H9 (cell line): ENCODE results near the gene ELF2. TPM values are rescaled to one million over a fixed set of nuclear protein-coding genes. Genes with fewer than 3 reads are reported as not detected.

Source experiments
- DNase-seq: peaks from one replicate; pipeline ENCODE4 v3.0.0-alpha.2; 2017
- H2AFZ ChIP-seq: one replicate; pipeline ENCODE4 v1.6.1; 2013; ENCODE audit warnings: mild to moderate bottlenecking, low read length, control low read depth, moderate library complexity
- H2AK5ac ChIP-seq: 2 replicates; pipeline ENCODE4 v1.6.1; 2013; ENCODE audit warnings: low read length, control low read depth, mixed read lengths; ENCODE audit not compliant: insufficient read length
- H2BK120ac ChIP-seq: one replicate; pipeline ENCODE4 v1.6.1; 2013; ENCODE audit warnings: low read depth, mild to moderate bottlenecking, low read length, control low read depth, inconsistent platforms; ENCODE audit not compliant: poor library complexity, severe bottlenecking
- H2BK12ac ChIP-seq: 2 replicates; pipeline ENCODE4 v1.6.1; 2013; ENCODE audit warnings: low read length, control low read depth, mixed read lengths, low read depth; ENCODE audit not compliant: insufficient read length
- H2BK15ac ChIP-seq: 2 replicates; pipeline ENCODE4 v1.6.1; 2013; ENCODE audit warnings: low read depth, low read length, control low read depth
- H2BK20ac ChIP-seq: one replicate; pipeline ENCODE4 v1.6.1; 2013; ENCODE audit warnings: low read depth, mild to moderate bottlenecking, low read length, control low read depth, inconsistent platforms; ENCODE audit not compliant: poor library complexity, severe bottlenecking
- H2BK5ac ChIP-seq: 2 replicates; pipeline ENCODE4 v1.6.1; 2013; ENCODE audit warnings: low read length, control low read depth, mixed read lengths; ENCODE audit not compliant: insufficient read length
- H3K14ac ChIP-seq: 2 replicates; pipeline ENCODE4 v1.6.1; 2013; ENCODE audit warnings: low read length, control low read depth; ENCODE audit not compliant: insufficient read depth
- H3K18ac ChIP-seq: 2 replicates; pipeline ENCODE4 v1.6.1; 2013; ENCODE audit warnings: low read depth, mild to moderate bottlenecking, mixed read lengths, low read length, control low read depth; ENCODE audit not compliant: insufficient read length
- H3K23ac ChIP-seq: 2 replicates; pipeline ENCODE4 v1.6.1; 2013; ENCODE audit warnings: low read length, control low read depth, mixed read lengths, low read depth; ENCODE audit not compliant: insufficient read length
- H3K23me2 ChIP-seq: 2 replicates; pipeline ENCODE4 v1.6.1; 2013; ENCODE audit warnings: low read depth, mild to moderate bottlenecking, mixed read lengths, low read length, control low read depth; ENCODE audit not compliant: insufficient read length, poor library complexity, severe bottlenecking
- H3K27ac ChIP-seq: 2 replicates; pipeline ENCODE4 v1.5.1; 2013; ENCODE audit warnings: low read length, control low read depth, mixed read lengths, low read depth; ENCODE audit not compliant: insufficient read length
- H3K27me3 ChIP-seq: 2 replicates; pipeline ENCODE4 v1.6.1; 2013; ENCODE audit warnings: low read length, control low read depth, inconsistent platforms; ENCODE audit not compliant: insufficient read depth
- H3K4ac ChIP-seq: 2 replicates; pipeline ENCODE4 v1.6.1; 2013; ENCODE audit warnings: low read depth, mild to moderate bottlenecking, control low read depth, inconsistent platforms, low read length, moderate library complexity
- H3K4me1 ChIP-seq: 2 replicates; pipeline ENCODE4 v1.6.1; 2013; ENCODE audit warnings: low read length, control low read depth, inconsistent platforms; ENCODE audit not compliant: insufficient read depth
- H3K4me2 ChIP-seq: 2 replicates; pipeline ENCODE4 v1.6.1; 2013; ENCODE audit warnings: low read length, control low read depth, mixed read lengths; ENCODE audit not compliant: insufficient read length, insufficient read depth
- H3K56ac ChIP-seq: 2 replicates; pipeline ENCODE4 v1.6.1; 2013; ENCODE audit warnings: low read depth, mild to moderate bottlenecking, mixed read lengths, low read length, control low read depth; ENCODE audit not compliant: insufficient read length
- H3K79me1 ChIP-seq: 2 replicates; pipeline ENCODE4 v1.6.1; 2013; ENCODE audit warnings: low read depth, mild to moderate bottlenecking, moderate library complexity, low read length, control low read depth, inconsistent platforms; ENCODE audit not compliant: insufficient read depth, poor library complexity, severe bottlenecking
- H3K79me2 ChIP-seq: 2 replicates; pipeline ENCODE4 v1.6.1; 2013; ENCODE audit warnings: low read length, control low read depth, inconsistent platforms; ENCODE audit not compliant: insufficient read depth
- H3K9ac ChIP-seq: 2 replicates; pipeline ENCODE4 v1.6.1; 2013; ENCODE audit warnings: low read length, control low read depth, mixed read lengths; ENCODE audit not compliant: insufficient read length; ENCODE audit errors: extremely low read depth
- H3K9me3 ChIP-seq: one replicate; pipeline ENCODE4 v1.6.1; 2013; ENCODE audit warnings: low read depth, low read length, inconsistent platforms; ENCODE audit not compliant: control insufficient read depth
- H3T11ph ChIP-seq: one replicate; pipeline ENCODE4 v1.6.1; 2013; ENCODE audit warnings: mild to moderate bottlenecking, low read length, control low read depth, inconsistent platforms
- H4K20me1 ChIP-seq: one replicate; pipeline ENCODE4 v1.6.1; 2013; ENCODE audit not compliant: control insufficient read depth, insufficient read length, insufficient read depth
- H4K5ac ChIP-seq: 2 replicates; pipeline ENCODE4 v1.6.1; 2013; ENCODE audit warnings: low read depth, mild to moderate bottlenecking, mixed read lengths, low read length, control low read depth; ENCODE audit not compliant: insufficient read length
- H4K8ac ChIP-seq: replicated peaks from 2 replicates; pipeline ENCODE4 v1.6.1; 2013; ENCODE audit warnings: low read length, control low read depth, mixed read lengths, low read depth; ENCODE audit not compliant: insufficient read length
- H4K91ac ChIP-seq: 2 replicates; pipeline ENCODE4 v1.6.1; 2013; ENCODE audit warnings: low read depth, mild to moderate bottlenecking, moderate library complexity, mixed read lengths, low read length, control low read depth; ENCODE audit not compliant: insufficient read length
- H3K27ac Mint-ChIP-seq, 3 experiments: 2 replicates in 2 of 3; 3 replicates in 1 of 3; pipeline ENCODE4 v1.8.0; 2020 to 2021; ENCODE audit warnings: mixed read lengths in 3 of 3, mild to moderate bottlenecking in 1 of 3, moderate library complexity in 1 of 3
- H3K27me3 Mint-ChIP-seq: 2 replicates; pipeline ENCODE4 v1.8.0; 2021; ENCODE audit warnings: low read depth, mild to moderate bottlenecking, moderate library complexity, mixed read lengths
- H3K36me3 Mint-ChIP-seq, 3 experiments: 2 replicates in 2 of 3; 3 replicates in 1 of 3; pipeline ENCODE4 v1.8.0; 2020 to 2021; ENCODE audit warnings: low read depth in 3 of 3, mixed read lengths in 3 of 3; ENCODE audit not compliant: insufficient read depth in 1 of 3
- H3K4me1 Mint-ChIP-seq, 2 experiments: 2 replicates each; pipeline ENCODE4 v1.8.0; 2020; ENCODE audit warnings: mixed read lengths in 2 of 2
- H3K4me3 Mint-ChIP-seq, 2 experiments: 2 replicates in 1 of 2; 3 replicates in 1 of 2; pipeline ENCODE4 v1.8.0; 2020 to 2021; ENCODE audit warnings: mild to moderate bottlenecking in 2 of 2, mixed read lengths in 2 of 2, moderate library complexity in 1 of 2
- H3K9me3 Mint-ChIP-seq, 2 experiments: 2 replicates in 1 of 2; 3 replicates in 1 of 2; pipeline ENCODE4 v1.8.0; 2020; ENCODE audit warnings: mild to moderate bottlenecking in 2 of 2, mixed read lengths in 2 of 2, moderate library complexity in 1 of 2
- CTCF ChIP-seq: fragments of 200-600 bp; sonication (generic); conservative IDR thresholded peaks from 3 replicates; pipeline ENCODE4 v1.8.0; 2021; ENCODE audit warnings: antibody characterized with exemption, mild to moderate bottlenecking
- WGBS: extraction: QIAGEN DNeasy Blood & Tissue Kit; methylation state at CpG from one replicate; pipeline ENCODE4 v1.1.7; 2013; ENCODE audit warnings: missing lambda C conversion rate, low lambda C conversion rate, mixed read lengths; ENCODE audit not compliant: insufficient read length; ENCODE audit errors: extremely low coverage; 5-methylcytosine and 5-hydroxymethylcytosine counted together
- total RNA-seq: library from RNA; stranded (reverse); gene quantifications from 2 replicates; pipeline ENCODE4 v1.2.1, GENCODE V29; 2021

The ELF2 gene
- total RNA-seq, 1 experiment from 2014 or later, result 49.6 TPM

DNA sequence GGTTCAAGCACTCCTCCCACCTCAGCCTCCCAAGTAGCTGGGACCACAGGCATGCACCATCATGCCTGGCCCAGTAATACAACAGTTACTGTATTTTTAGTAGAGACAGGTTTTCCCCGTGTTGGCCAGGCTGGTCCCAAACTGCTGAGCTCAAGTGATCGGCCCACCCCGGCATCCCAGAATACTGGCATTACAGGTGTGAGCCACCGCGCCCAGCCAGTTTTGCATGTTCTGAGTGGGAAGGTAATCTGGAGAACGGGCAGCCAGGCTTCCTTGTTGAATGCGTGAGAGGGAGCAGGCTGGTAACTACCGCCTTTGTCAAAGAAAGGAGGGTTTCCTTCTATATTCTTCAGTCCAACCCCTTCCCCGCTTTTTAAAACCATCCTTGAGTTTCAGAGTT lies 152.3 kb downstream of the ELF2 start:
- H3K4me2 ChIP-seq, result no peak overlapping the region
- H3K23ac ChIP-seq, result no peak overlapping the region
- H4K5ac ChIP-seq, result no peak overlapping the region
- H3K4ac ChIP-seq, result no peak overlapping the region
- no peaks in the 10 kb centered on the region for H3K9me3 ChIP-seq
- no peak overlapping the region for H2AK5ac ChIP-seq
- no peaks in the 10 kb centered on the region for H3K27me3 ChIP-seq
- H2BK15ac ChIP-seq, result no peak overlapping the region
- peaks cover under 1% of the 10 kb centered on the region; the same call in 1 of the 2 replicates for H3K4me1 ChIP-seq
- H3K18ac ChIP-seq, result no peak overlapping the region
- no peak overlapping the region for H3K27ac ChIP-seq
- H3K9ac ChIP-seq, result no peak overlapping the region
- no peak for TF ChIP-seq CTCF
- peak overlapping the region in 1 of 3 experiments; percentile 86; a peak in 2 of 7 replicates for H3K27ac Mint-ChIP-seq
- H3K79me2 ChIP-seq, result peaks cover 58% of the 10 kb centered on the region
- no peak overlapping the region for H2BK12ac ChIP-seq
- no peak overlapping the region for H3K14ac ChIP-seq
- H3K4me3 Mint-ChIP-seq, result no peak overlapping the region
- H3T11ph ChIP-seq, result no peak overlapping the region
- no peak overlapping the region for H2BK120ac ChIP-seq
- H3K23me2 ChIP-seq, result no peaks in the 10 kb centered on the region
- no peaks in the 10 kb centered on the region for H4K20me1 ChIP-seq
- H3K9me3 Mint-ChIP-seq, result no peaks in the 10 kb centered on the region
- peaks cover 9 to 31% (median 23%) of the 10 kb centered on the region in 3 experiments for H3K36me3 Mint-ChIP-seq
- no peak overlapping the region for H2BK5ac ChIP-seq
- no peak overlapping the region for H3K56ac ChIP-seq
- H3K27me3 Mint-ChIP-seq, result no peaks in the 10 kb centered on the region
- WGBS, result no CpG with 5 or more reads among the region's 9 CpGs
- no peak overlapping the region for H4K8ac ChIP-seq
- H3K79me1 ChIP-seq, result peaks cover 6% of the 10 kb centered on the region
- H2AFZ ChIP-seq, result no peak overlapping the region
- H4K91ac ChIP-seq, result no peak overlapping the region
- no peak overlapping the region for H2BK20ac ChIP-seq
- no peak for DNase-seq
- H3K4me1 Mint-ChIP-seq, result peaks cover 49% of the 10 kb centered on the region in 2 experiments
